ENCODE data around the gene TMEM44.
A peak's percentile ranks its signal among the peaks of the same experiment; 100 is the strongest.

The TMEM44 gene

GRCh38 chr3:194675081-194675640 is 41.9 kb upstream of the TMEM44 start:
- Histone ChIP-seq H3K4me3 (ENCODE audit: insufficient read length, low read depth) (no peak overlapping the region), H3K9me3 (ENCODE audit: insufficient read depth, low read length) (no peaks in the 10 kb centered on the region), H3K4me1 (ENCODE audit: insufficient read depth, insufficient read length) (no peaks in the 10 kb centered on the region), H3K27me3 (ENCODE audit: insufficient read depth, insufficient read length) (peaks cover 7% of the 10 kb centered on the region), H3K36me3 (ENCODE audit: insufficient read depth, insufficient read length, low read length) (peaks cover 8% of the 10 kb centered on the region), H3K9ac (ENCODE audit: insufficient read length, low read depth) (no peak overlapping the region)
- TF ChIP-seq ZNF274 (IDR thresholded peaks at IDR 0.05; ENCODE audit: low read depth, low read length) (no peak), YY1 (IDR thresholded peaks at IDR 0.05; ENCODE audit: insufficient read depth, insufficient read length) (no peak), SUZ12 (IDR thresholded peaks at IDR 0.05; ENCODE audit: extremely low read depth, insufficient read depth, insufficient read length) (no peak)
- DNase-seq (ENCODE audit: low read depth, low spot score) = no peak

- Histone ChIP-seq H3K4me1 (ENCODE audit: insufficient read depth, insufficient read length) (no peaks in the 10 kb centered on the region), H3K27me3 (ENCODE audit: insufficient read depth, insufficient read length) (peaks cover 7% of the 10 kb centered on the region), H3K4me3 (ENCODE audit: insufficient read length, low read depth) (no peak overlapping the region), H3K36me3 (ENCODE audit: insufficient read depth, insufficient read length, low read length) (peaks cover 21% of the 10 kb centered on the region), H3K9me3 (ENCODE audit: insufficient read depth, low read length) (no peaks in the 10 kb centered on the region), H3K9ac (ENCODE audit: insufficient read length, low read depth) (no peak overlapping the region)
- no peak for DNase-seq (ENCODE audit: low read depth, low spot score)
- TF ChIP-seq YY1 (IDR thresholded peaks at IDR 0.05; ENCODE audit: insufficient read depth, insufficient read length) (no peak), SUZ12 (IDR thresholded peaks at IDR 0.05; ENCODE audit: extremely low read depth, insufficient read depth, insufficient read length) (no peak), ZNF274 (IDR thresholded peaks at IDR 0.05; ENCODE audit: low read depth, low read length) (no peak)
Observed at GRCh38 chr3:194673761-194674160, 40.5 kb upstream of the TMEM44 start.

DNA sequence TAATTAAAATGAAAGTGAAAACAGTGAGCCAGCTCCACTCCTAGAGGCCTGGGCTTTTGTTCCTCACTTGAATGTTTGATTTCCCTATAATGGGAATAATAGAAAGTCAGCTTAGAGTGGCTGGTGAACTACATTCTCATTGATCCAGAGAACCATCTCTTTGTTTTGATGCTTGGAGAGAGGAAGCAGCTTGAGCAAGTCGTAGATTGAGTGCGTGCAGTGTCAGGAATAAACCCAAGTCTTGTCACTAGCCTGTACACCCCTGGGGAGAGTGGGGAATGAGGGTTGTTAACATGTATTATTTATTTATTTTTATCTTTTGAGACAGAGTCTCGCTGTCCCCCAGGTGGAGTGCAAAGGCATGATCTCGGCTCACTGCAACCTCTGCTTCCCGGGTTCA is 39.7 kb upstream of the TMEM44 start:
- Histone ChIP-seq H3K27me3 (ENCODE audit: insufficient read depth, insufficient read length) (peaks cover 7% of the 10 kb centered on the region), H3K4me1 (ENCODE audit: insufficient read depth, insufficient read length) (no peaks in the 10 kb centered on the region), H3K4me3 (ENCODE audit: insufficient read length, low read depth) (peak overlapping the region; percentile 82), H3K9me3 (ENCODE audit: insufficient read depth, low read length) (no peaks in the 10 kb centered on the region), H3K36me3 (ENCODE audit: insufficient read depth, insufficient read length, low read length) (peaks cover 30% of the 10 kb centered on the region), H3K9ac (ENCODE audit: insufficient read length, low read depth) (peak overlapping the region; percentile 91)
- DNase-seq (ENCODE audit: low read depth, low spot score) = no peak
- TF ChIP-seq ZNF274 (IDR thresholded peaks at IDR 0.05; ENCODE audit: low read depth, low read length) (no peak), SUZ12 (IDR thresholded peaks at IDR 0.05; ENCODE audit: extremely low read depth, insufficient read depth, insufficient read length) (no peak), YY1 (IDR thresholded peaks at IDR 0.05; ENCODE audit: insufficient read depth, insufficient read length) (no peak)

DNA sequence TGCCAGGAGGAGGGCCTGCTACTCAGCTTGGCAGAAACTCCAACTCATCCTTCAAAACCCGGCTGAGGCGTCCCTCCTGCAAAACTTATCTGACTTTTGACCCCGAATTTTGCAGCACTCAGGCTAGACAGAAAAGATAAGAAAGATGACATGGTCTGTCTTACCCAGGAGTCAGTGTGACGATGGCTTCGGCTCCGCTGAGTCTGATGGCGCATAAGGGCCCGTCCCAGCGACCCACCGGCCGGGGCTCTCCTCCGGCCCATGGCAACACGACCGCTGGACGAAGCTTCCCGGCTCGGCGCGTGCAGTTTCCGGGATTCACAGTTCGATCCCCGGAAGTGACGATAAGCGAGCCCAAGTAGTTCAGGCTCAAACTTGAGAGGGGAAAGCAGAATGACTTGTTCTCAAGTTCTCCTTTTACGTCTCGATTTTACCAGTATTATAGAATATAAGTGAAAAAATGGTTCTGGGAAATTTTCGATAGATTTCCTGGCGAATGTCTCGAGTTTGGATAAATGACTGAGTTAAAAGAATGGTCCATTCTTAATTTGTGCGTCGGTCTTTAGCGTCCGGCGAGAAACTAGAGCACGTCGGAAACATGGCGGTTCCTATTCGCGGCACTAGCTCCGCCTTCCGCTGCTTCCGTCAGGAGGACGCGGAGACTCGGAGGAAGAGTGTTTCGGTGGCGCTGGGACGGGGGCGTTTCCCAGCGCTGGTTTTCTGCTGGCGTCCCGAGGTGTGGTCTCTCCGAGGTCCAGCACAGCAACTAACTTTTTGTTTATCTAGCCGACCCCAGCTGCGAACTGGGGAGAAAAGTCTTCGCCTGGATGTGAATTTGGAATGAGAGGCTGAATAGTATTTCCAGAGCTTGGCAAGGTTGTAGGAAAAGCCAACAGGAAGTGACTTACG is 38.9 kb upstream of the TMEM44 start, which contains the start of gene LSG1:
TSS of gene LSG1 (minus strand) at position 292 of the 909 bp plus-strand sequence. CDS start at position 263, 29 bp downstream.
- DNase-seq (ENCODE audit: low read depth, low spot score) = peak; percentile 95
- peaks cover 33% of the 10 kb centered on the region for H3K36me3 ChIP-seq (ENCODE audit: insufficient read depth, insufficient read length, low read length)
- peak within 1 kb of the TSS; percentile 91 for H3K9ac ChIP-seq (ENCODE audit: insufficient read length, low read depth)
- H3K27me3 ChIP-seq (ENCODE audit: insufficient read depth, insufficient read length) = peaks cover 7% of the 10 kb centered on the region
- H3K4me1 ChIP-seq (ENCODE audit: insufficient read depth, insufficient read length) = no peaks in the 10 kb centered on the region
- peak within 1 kb of the TSS; percentile 82 for H3K4me3 ChIP-seq (ENCODE audit: insufficient read length, low read depth)
- H3K9me3 ChIP-seq (ENCODE audit: insufficient read depth, low read length) = no peaks in the 10 kb centered on the region
- TF ChIP-seq ZNF274 (IDR thresholded peaks at IDR 0.05; ENCODE audit: low read depth, low read length) (no peak), SUZ12 (IDR thresholded peaks at IDR 0.05; ENCODE audit: extremely low read depth, insufficient read depth, insufficient read length) (no peak), YY1 (IDR thresholded peaks at IDR 0.05; ENCODE audit: insufficient read depth, insufficient read length) (peak; percentile 77)

DNA sequence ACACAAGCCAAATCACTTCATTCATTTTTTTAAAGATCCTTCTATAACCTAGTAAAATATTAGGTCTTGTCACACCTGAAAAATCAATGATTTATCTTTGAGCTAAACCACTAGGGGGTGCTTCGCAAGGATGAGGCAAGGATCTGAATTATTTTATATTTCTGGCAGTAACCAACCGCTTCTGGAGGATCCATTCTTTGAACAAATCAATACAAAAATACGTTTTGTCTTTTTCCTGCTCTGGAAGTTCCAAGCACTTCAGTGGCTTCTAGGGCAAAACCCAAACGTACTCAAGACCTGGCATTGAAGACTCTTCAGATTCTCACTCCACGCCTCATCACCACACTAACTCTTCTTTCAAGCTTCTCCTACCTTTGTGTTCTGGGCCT is 38.3 kb upstream of the TMEM44 start:
- DNase-seq (ENCODE audit: low read depth, low spot score) = no peak

DNA sequence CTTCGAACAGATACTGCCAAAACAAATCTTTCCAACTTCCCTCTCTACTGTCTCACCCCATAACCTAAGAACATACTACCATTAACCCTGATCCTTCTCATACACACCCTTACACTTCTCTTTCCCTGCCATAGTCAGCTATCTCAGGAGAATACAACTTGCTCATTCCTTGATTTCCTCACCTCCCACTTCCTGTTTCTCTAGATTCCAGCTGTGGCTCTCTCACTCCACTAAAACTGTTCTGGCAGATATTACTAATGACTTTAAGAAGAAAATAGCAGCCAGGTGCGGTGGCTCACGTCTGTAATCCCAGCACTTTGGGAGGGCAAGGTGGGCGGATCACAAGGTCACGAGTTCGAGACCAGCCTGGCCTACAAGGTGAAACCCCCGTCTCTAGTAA is 34.1 kb upstream of the TMEM44 start:
- TF ChIP-seq ZNF274 (IDR thresholded peaks at IDR 0.05; ENCODE audit: low read depth, low read length) = no peak
- no peak for TF ChIP-seq YY1 (IDR thresholded peaks at IDR 0.05; ENCODE audit: insufficient read depth, insufficient read length)
- TF ChIP-seq SUZ12 (IDR thresholded peaks at IDR 0.05; ENCODE audit: extremely low read depth, insufficient read depth, insufficient read length) = no peak
- H3K9me3 ChIP-seq (ENCODE audit: insufficient read depth, low read length) = no peaks in the 10 kb centered on the region
- no peak for DNase-seq (ENCODE audit: low read depth, low spot score)
- no peak overlapping the region for H3K9ac ChIP-seq (ENCODE audit: insufficient read length, low read depth)
- H3K36me3 ChIP-seq (ENCODE audit: insufficient read depth, insufficient read length, low read length) = peaks cover 72% of the 10 kb centered on the region
- no peaks in the 10 kb centered on the region for H3K27me3 ChIP-seq (ENCODE audit: insufficient read depth, insufficient read length)
- no peaks in the 10 kb centered on the region for H3K4me1 ChIP-seq (ENCODE audit: insufficient read depth, insufficient read length)
- no peak overlapping the region for H3K4me3 ChIP-seq (ENCODE audit: insufficient read length, low read depth)

More for the DNA sequence above, 38.3 kb upstream of the TMEM44 start:
- Histone ChIP-seq H3K4me1 (ENCODE audit: insufficient read depth, insufficient read length) (no peaks in the 10 kb centered on the region), H3K36me3 (ENCODE audit: insufficient read depth, insufficient read length, low read length) (peaks cover 40% of the 10 kb centered on the region), H3K4me3 (ENCODE audit: insufficient read length, low read depth) (peak overlapping the region; percentile 82), H3K27me3 (ENCODE audit: insufficient read depth, insufficient read length) (peaks cover 7% of the 10 kb centered on the region), H3K9me3 (ENCODE audit: insufficient read depth, low read length) (no peaks in the 10 kb centered on the region), H3K9ac (ENCODE audit: insufficient read length, low read depth) (peak overlapping the region; percentile 91)
- TF ChIP-seq ZNF274 (IDR thresholded peaks at IDR 0.05; ENCODE audit: low read depth, low read length) = no peak
- TF ChIP-seq YY1 (IDR thresholded peaks at IDR 0.05; ENCODE audit: insufficient read depth, insufficient read length) = no peak
- TF ChIP-seq SUZ12 (IDR thresholded peaks at IDR 0.05; ENCODE audit: extremely low read depth, insufficient read depth, insufficient read length) = no peak

DNA sequence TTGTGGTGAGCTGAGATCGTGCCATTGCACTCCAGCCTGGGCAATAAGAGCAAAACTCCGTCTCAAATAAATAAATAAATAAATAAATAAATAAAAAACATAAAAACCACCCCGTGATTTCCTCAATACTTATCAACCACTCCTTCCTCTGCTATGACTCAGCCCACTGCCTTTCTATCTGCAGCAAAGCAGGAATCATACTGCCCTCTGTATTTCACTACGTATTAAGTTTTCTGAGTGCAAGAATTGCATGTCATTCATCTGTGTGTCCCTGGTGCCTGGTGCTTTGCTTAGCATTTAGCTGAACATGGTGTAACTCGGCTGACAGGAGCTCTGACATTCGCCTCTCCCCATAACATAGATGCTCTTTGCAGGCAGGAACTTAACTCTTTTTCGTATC is 31.6 kb upstream of the TMEM44 start:
- Histone ChIP-seq H3K4me1 (ENCODE audit: insufficient read depth, insufficient read length) (no peaks in the 10 kb centered on the region), H3K36me3 (ENCODE audit: insufficient read depth, insufficient read length, low read length) (peaks cover 83% of the 10 kb centered on the region), H3K9me3 (ENCODE audit: insufficient read depth, low read length) (no peaks in the 10 kb centered on the region), H3K4me3 (ENCODE audit: insufficient read length, low read depth) (no peak overlapping the region), H3K9ac (ENCODE audit: insufficient read length, low read depth) (no peak overlapping the region), H3K27me3 (ENCODE audit: insufficient read depth, insufficient read length) (no peaks in the 10 kb centered on the region)
- DNase-seq (ENCODE audit: low read depth, low spot score) = no peak
- TF ChIP-seq YY1 (IDR thresholded peaks at IDR 0.05; ENCODE audit: insufficient read depth, insufficient read length) (no peak), ZNF274 (IDR thresholded peaks at IDR 0.05; ENCODE audit: low read depth, low read length) (no peak), SUZ12 (IDR thresholded peaks at IDR 0.05; ENCODE audit: extremely low read depth, insufficient read depth, insufficient read length) (no peak)
